SK-N-MC (cell line): ENCODE data around the gene IVL.

ENCODE experiments used
- DNase-seq: peaks from one replicate; pipeline ENCODE4 v3.0.0-alpha.2; 2011; ENCODE audit warnings: low read depth, low spot score
- H3K27ac ChIP-seq: fragments of 200-600 bp; sonication (generic); 2 replicates; pipeline ENCODE4 v1.5.1; 2016; ENCODE audit warnings: mixed run types
- H3K36me3 ChIP-seq: fragments of 200-600 bp; sonication (generic); 2 replicates; pipeline ENCODE4 v1.6.1; 2017; ENCODE audit warnings: antibody characterized with exemption, low read length, mixed read lengths; ENCODE audit not compliant: insufficient read depth
- H3K4me3 ChIP-seq: fragments of 200-600 bp; sonication (generic); 2 replicates; pipeline ENCODE4 v1.5.1; 2016
- H3K9ac ChIP-seq: fragments of 200-600 bp; sonication (generic); 2 replicates; pipeline ENCODE4 v1.8.0; 2017; ENCODE audit warnings: mixed run types, mixed read lengths; ENCODE audit not compliant: insufficient read length
- H3K9me3 ChIP-seq: fragments of 200-600 bp; sonication (generic); 2 replicates; pipeline ENCODE4 v1.6.1; 2017; ENCODE audit warnings: low read depth, mild to moderate bottlenecking, antibody characterized with exemption, low read length, moderate library complexity, mixed read lengths
- EZH2 ChIP-seq: fragments of 200-600 bp; sonication (generic); IDR thresholded peaks from one replicate; pipeline ENCODE4 v1.6.1; 2017; ENCODE audit warnings: antibody characterized with exemption
- FOXP2 ChIP-seq: optimal IDR thresholded peaks from 2 replicates; pipeline ENCODE3; 2011; ENCODE audit warnings: mild to moderate bottlenecking, moderate library complexity; ENCODE audit not compliant: insufficient read depth; ENCODE audit errors: extremely low read length, control extremely low read depth
- POLR2AphosphoS5 ChIP-seq: IDR thresholded peaks from 2 replicates; pipeline ENCODE4 v1.6.1; 2012; ENCODE audit warnings: mild to moderate bottlenecking, low read depth, low read length, borderline replicate concordance

IVL gene

GRCh38 chr1:152871731-152872126, 36.6 kb upstream of the IVL start:
- DNase-seq: no peak
- Histone ChIP-seq H3K9me3 (no peaks in the 10 kb centered on the region), H3K27ac (no peak overlapping the region), H3K36me3 (no peaks in the 10 kb centered on the region), H3K4me3 (no peak overlapping the region), H3K9ac (no peak overlapping the region)
- TF ChIP-seq EZH2: no peak

- Histone ChIP-seq H3K9me3 (no peaks in the 10 kb centered on the region), H3K36me3 (no peaks in the 10 kb centered on the region), H3K9ac (no peak overlapping the region), H3K27ac (no peak overlapping the region), H3K4me3 (no peak overlapping the region)
- DNase-seq: no peak
- TF ChIP-seq FOXP2 (no peak), EZH2 (no peak), POLR2AphosphoS5 (no peak)
Measured at GRCh38 chr1:152873495-152873894, 34.9 kb upstream of the IVL start.

GRCh38 chr1:152876827-152877226, 31.5 kb upstream of the IVL start:
- no peaks in the 10 kb centered on the region for H3K36me3 ChIP-seq
- no peak overlapping the region for H3K4me3 ChIP-seq
- H3K9me3 ChIP-seq: no peaks in the 10 kb centered on the region
- no peak overlapping the region for H3K27ac ChIP-seq
- TF ChIP-seq FOXP2 (no peak), EZH2 (no peak), POLR2AphosphoS5 (no peak)
- no peak for DNase-seq
- no peak overlapping the region for H3K9ac ChIP-seq

- Histone ChIP-seq H3K4me3 (no peak within 1 kb of the TSS), H3K9me3 (no peaks in the 10 kb centered on the region), H3K36me3 (no peaks in the 10 kb centered on the region), H3K27ac (no peak within 1 kb of the TSS), H3K9ac (no peak within 1 kb of the TSS)
- TF ChIP-seq FOXP2 (no peak), EZH2 (no peak), POLR2AphosphoS5 (no peak)
- no peak for DNase-seq
Measured at GRCh38 chr1:152878042-152878441, 30.3 kb upstream of the IVL start, which contains the start of gene SMCP. Gene SMCP (plus strand): TSS chr1:152878322. CDS start chr1:152884423, 6,101 bp downstream.

- DNase-seq: no peak
- Histone ChIP-seq H3K4me3 (no peak overlapping the region), H3K27ac (no peak overlapping the region), H3K36me3 (no peaks in the 10 kb centered on the region), H3K9ac (no peak overlapping the region), H3K9me3 (no peaks in the 10 kb centered on the region)
- TF ChIP-seq POLR2AphosphoS5 (no peak), FOXP2 (no peak), EZH2 (no peak)
Measured at GRCh38 chr1:152879559-152880198, 28.7 kb upstream of the IVL start.

GRCh38 chr1:152880316-152880715, 28.0 kb upstream of the IVL start:
- H3K9me3 ChIP-seq: no peaks in the 10 kb centered on the region
- H3K36me3 ChIP-seq: no peaks in the 10 kb centered on the region
- no peak overlapping the region for H3K4me3 ChIP-seq
- DNase-seq: no peak
- no peak overlapping the region for H3K27ac ChIP-seq
- no peak overlapping the region for H3K9ac ChIP-seq
- TF ChIP-seq FOXP2 (no peak), EZH2 (no peak), POLR2AphosphoS5 (no peak)

GRCh38 chr1:152880907-152881306, 27.4 kb upstream of the IVL start:
- Histone ChIP-seq H3K4me3 (no peak overlapping the region), H3K36me3 (no peaks in the 10 kb centered on the region), H3K9ac (no peak overlapping the region), H3K9me3 (no peaks in the 10 kb centered on the region), H3K27ac (no peak overlapping the region)
- no peak for DNase-seq
- TF ChIP-seq FOXP2: no peak
- TF ChIP-seq POLR2AphosphoS5: no peak
- TF ChIP-seq EZH2: no peak

- TF ChIP-seq EZH2 (no peak), FOXP2 (no peak), POLR2AphosphoS5 (no peak)
- Histone ChIP-seq H3K9me3 (no peaks in the 10 kb centered on the region), H3K4me3 (no peak overlapping the region), H3K36me3 (no peaks in the 10 kb centered on the region), H3K27ac (no peak overlapping the region), H3K9ac (no peak overlapping the region)
- no peak for DNase-seq
Measured at GRCh38 chr1:152884085-152884484, 24.3 kb upstream of the IVL start.

GRCh38 chr1:152884506-152884905, 23.8 kb upstream of the IVL start:
- H3K4me3 ChIP-seq: no peak overlapping the region
- no peaks in the 10 kb centered on the region for H3K9me3 ChIP-seq
- no peak overlapping the region for H3K27ac ChIP-seq
- no peak overlapping the region for H3K9ac ChIP-seq
- H3K36me3 ChIP-seq: no peaks in the 10 kb centered on the region
- TF ChIP-seq FOXP2 (no peak), POLR2AphosphoS5 (no peak), EZH2 (no peak)
- DNase-seq: no peak
